K562 (cell line): ENCODE data around the gene PLA2G2C. TPM values are rescaled to one million over a fixed set of nuclear protein-coding genes. Genes with fewer than 3 reads are reported as not detected.
A peak's percentile ranks its signal among the peaks of the same experiment; 100 is the strongest.

ENCODE experiments used
- ATAC-seq: fragments of 200-7000 bp; cut with Tn5 transposase; 3 replicates; pipeline ENCODE4 v1.9.1; 2020; ENCODE audit warnings: moderate library complexity
- BruUV-seq: library from RNA; stranded (reverse); fragments of 400-500 nt; replicated peaks from 2 replicates; lab custom pipeline; 2021; lab: Mats Ljungman, UMichigan
- CTCF ChIA-PET: fragments of 300-600 bp; formaldehyde crosslinking; extraction: SDS; loops from one replicate; lab custom pipeline; 2021; ENCODE audit warnings: low intra/inter-chr PET ratio; lab: Yijun Ruan, JAX
- POLR2A ChIA-PET: fragments of 300-600, 350-650 bp; sonication (Branson Sonifier 250); formaldehyde crosslinking; extraction: SDS; loops from one replicate; lab custom pipeline; 2021; ENCODE audit warnings: antibody characterized with exemption, inconsistent platforms; lab: Yijun Ruan, JAX
- DNase-seq, 4 experiments: peaks; one replicate each; pipeline versions ENCODE4 v3.0.0 to v3.0.0-alpha.2; 2011 to 2018; ENCODE audit warnings: low spot score in 3 of 4, mixed read lengths in 3 of 4; ENCODE audit errors: extremely low read depth in 1 of 4
- FAIRE-seq: peaks from 2 replicates; lab custom pipeline; 2011; peaks lifted over from hg19 to GRCh38; lab: Jason Lieb, UNC
- H2AFZ ChIP-seq: 2 replicates; pipeline ENCODE4 v1.6.0; 2011; ENCODE audit warnings: low read depth, low read length, control low read depth, inconsistent platforms
- H3K27ac ChIP-seq: fragments of 200-600 bp; 3 replicates; pipeline ENCODE4 v1.8.0; 2011; ENCODE audit warnings: low read depth, mild to moderate bottlenecking, control low read depth, inconsistent platforms, low read length, moderate library complexity, mixed read lengths; ENCODE audit errors: extremely low read depth
- H3K27me3 ChIP-seq, 2 experiments: fragments of 300-600 bp in 1 of 2; 2 replicates in 1 of 2; 3 replicates in 1 of 2; pipeline versions ENCODE4 v1.6.0 to v1.8.0; 2011; ENCODE audit warnings: inconsistent platforms in 2 of 2, low read length in 2 of 2, mild to moderate bottlenecking in 1 of 2, mixed read lengths in 1 of 2, moderate library complexity in 1 of 2; ENCODE audit not compliant: control insufficient read depth in 2 of 2, insufficient read depth in 2 of 2
- H3K36me3 ChIP-seq: fragments of 300-600 bp; 3 replicates; pipeline ENCODE4 v1.8.0; 2011; ENCODE audit warnings: mild to moderate bottlenecking, low read length, inconsistent platforms; ENCODE audit not compliant: control insufficient read depth, insufficient read depth
- H3K4me1 ChIP-seq, 2 experiments: fragments of 200-600 bp in 1 of 2; replicated peaks in 1 of 2; 2 replicates in 1 of 2; 3 replicates in 1 of 2; pipeline versions ENCODE4 v1.5.1 to v1.8.0; 2011; ENCODE audit warnings: inconsistent platforms in 2 of 2, low read length in 2 of 2, mild to moderate bottlenecking in 1 of 2, mixed read lengths in 1 of 2, moderate library complexity in 1 of 2; ENCODE audit not compliant: control insufficient read depth in 2 of 2, insufficient read depth in 2 of 2
- H3K4me2 ChIP-seq: 2 replicates; pipeline ENCODE4 v1.6.1; 2011; ENCODE audit warnings: low read length, control low read depth, inconsistent platforms, mixed read lengths; ENCODE audit not compliant: insufficient read depth
- H3K4me3 ChIP-seq: fragments of 200-600 bp; sonication (generic), shearing (Covaris generic); 2 replicates; pipeline ENCODE4 v1.5.1; 2016; ENCODE audit warnings: control low read depth, inconsistent platforms
- H3K79me2 ChIP-seq: fragments of 200-600 bp; 3 replicates; pipeline ENCODE4 v1.8.0; 2011; ENCODE audit warnings: low read length, inconsistent platforms; ENCODE audit not compliant: control insufficient read depth, insufficient read depth
- H3K9ac ChIP-seq, 2 experiments: 2 replicates each; pipeline versions ENCODE4 v1.6.0 to v1.6.1; 2011; ENCODE audit warnings: low read depth in 2 of 2, low read length in 2 of 2, control low read depth in 1 of 2, inconsistent platforms in 1 of 2, mild to moderate bottlenecking in 1 of 2, mixed read lengths in 1 of 2; ENCODE audit not compliant: insufficient read depth in 1 of 2
- H3K9me1 ChIP-seq: one replicate; pipeline ENCODE4 v1.6.0; 2011; ENCODE audit warnings: inconsistent platforms, mild to moderate bottlenecking, low read length, moderate library complexity; ENCODE audit not compliant: control insufficient read depth, insufficient read depth
- H3K9me3 ChIP-seq: replicated peaks from 2 replicates; pipeline ENCODE4 v1.5.1; 2011; ENCODE audit warnings: low read depth, low read length, inconsistent platforms; ENCODE audit not compliant: control insufficient read depth, insufficient read depth
- H4K20me1 ChIP-seq: replicated peaks from 2 replicates; pipeline ENCODE4 v1.6.1; 2011; ENCODE audit warnings: low read length, inconsistent platforms, mixed read lengths; ENCODE audit not compliant: control insufficient read depth, insufficient read depth
- ARID1B ChIP-seq: fragments of 450-650 bp; IDR thresholded peaks from 2 replicates; pipeline ENCODE4 v1.6.1; 2016; ENCODE audit warnings: antibody characterized with exemption, mild to moderate bottlenecking, inconsistent platforms
- EP300 ChIP-seq: IDR thresholded peaks from 2 replicates; pipeline ENCODE4 v1.6.1; 2012; ENCODE audit warnings: low read length, improper control_type of control experiment
- HIVEP1 ChIP-seq: fragments of 250-450 bp; sonication (Bioruptor Pico); IDR thresholded peaks from 2 replicates; pipeline ENCODE4 v1.4.0; 2020; ENCODE audit warnings: mild to moderate bottlenecking
- KDM4B ChIP-seq, 2 experiments: fragments of 450-650 bp in 1 of 2; sonication (generic) in 1 of 2; IDR thresholded peaks; 2 replicates each; pipeline ENCODE4 v1.6.1; 2016 to 2017; ENCODE audit warnings: borderline replicate concordance in 2 of 2, antibody characterized with exemption in 1 of 2, low read depth in 1 of 2, mild to moderate bottlenecking in 1 of 2
- MAZ ChIP-seq, 2 experiments: fragments of 450-650 bp in 1 of 2; sonication (generic) in 1 of 2; formaldehyde crosslinking; IDR thresholded peaks in 1 of 2; conservative IDR thresholded peaks in 1 of 2; 2 replicates each; pipeline versions ENCODE4 v1.4.0 to v1.5.0; 2020; ENCODE audit warnings: mild to moderate bottlenecking in 1 of 2, missing genetic modification reagents in 1 of 2
- MEF2D ChIP-seq: conservative IDR thresholded peaks from 2 replicates; pipeline ENCODE4 v1.6.1; 2016; ENCODE audit warnings: low read depth, missing genetic modification characterization, missing compliant biosample characterization
- POU5F1 ChIP-seq: fragments of 150-350 bp; IDR thresholded peaks from 2 replicates; pipeline ENCODE4 v1.6.1; 2014; ENCODE audit warnings: borderline replicate concordance, low read length, low read depth, mild to moderate bottlenecking; ENCODE audit not compliant: partially characterized antibody
- SMC3 ChIP-seq: conservative IDR thresholded peaks from 2 replicates; pipeline ENCODE4 v1.6.1; 2011; ENCODE audit warnings: low read depth, low read length, improper control_type of control experiment; ENCODE audit not compliant: insufficient read depth
- SRF ChIP-seq, 2 experiments: fragments of 250-450, 450-650 bp in 1 of 2; sonication (Bioruptor Pico) in 1 of 2; sonication (generic) in 1 of 2; formaldehyde crosslinking; IDR thresholded peaks; 2 replicates each; pipeline versions ENCODE4 v1.5.0 to v1.5.1; 2020 to 2022; ENCODE audit warnings: mild to moderate bottlenecking in 1 of 2, missing genetic modification reagents in 1 of 2
- TBL1XR1 ChIP-seq, 2 experiments: IDR thresholded peaks; 2 replicates each; pipeline ENCODE4 v1.6.1; 2012; ENCODE audit warnings: improper control_type of control experiment in 2 of 2, low read length in 2 of 2, mild to moderate bottlenecking in 1 of 2
- TCF7 ChIP-seq: sonication (generic); IDR thresholded peaks from 2 replicates; pipeline ENCODE4 v1.6.1; 2016; ENCODE audit warnings: antibody characterized with exemption, borderline replicate concordance
- TEAD2 ChIP-seq: fragments of 450-650 bp; IDR thresholded peaks from 2 replicates; pipeline ENCODE4 v1.6.1; 2016; ENCODE audit warnings: missing genetic modification characterization, control low read depth, missing compliant biosample characterization
- ZEB2 ChIP-seq: fragments of 450-650 bp; IDR thresholded peaks from 2 replicates; pipeline ENCODE4 v1.6.1; 2016
- ZNF232 ChIP-seq: sonication (generic); formaldehyde crosslinking; IDR thresholded peaks from 2 replicates; pipeline ENCODE4 v1.8.0; 2022; ENCODE audit warnings: mild to moderate bottlenecking, missing genetic modification reagents
- ZNF507 ChIP-seq: conservative IDR thresholded peaks from 2 replicates; pipeline ENCODE4 v1.6.1; 2017; ENCODE audit warnings: missing genetic modification characterization, missing compliant biosample characterization
- WGBS: fragments of 100-300 bp; shearing (Covaris generic); methylation state at CpG from one replicate; pipeline ENCODE4 v1.1.6; 2016; ENCODE audit warnings: low coverage, mixed read lengths; ENCODE audit not compliant: insufficient coverage; ENCODE audit errors: missing lambda C conversion rate; 5-methylcytosine and 5-hydroxymethylcytosine counted together
- in situ Hi-C: fragments of 300-500 bp; cut with MboI; formaldehyde crosslinking; loops from 4 replicates; pipeline ENCODE4 v1.15.0; 2018; ENCODE audit warnings: inconsistent platforms, mixed read lengths
- intact Hi-C: fragments of 100-400 bp; cut with micrococcal nuclease; formaldehyde crosslinking; loops from 2 replicates; pipeline ENCODE4 v1.14.2; 2022
- polyA plus RNA-seq, 8 experiments: library from polyadenylated mRNA; depleted of rRNA in 4 of 8; stranded (reverse) in 5 of 8; unstranded in 3 of 8; fragments of >200 nt; fragmentation: Nextera tagmentation in 2 of 8; fragmentation: Illumina TruSeq in 1 of 8; extraction: Ambion mirVana in 2 of 8; extraction: Trizol in 1 of 8; gene quantifications; 2 replicates each; pipeline versions ENCODE4 v1.2.1 to v1.2.3, GENCODE V29; 2011 to 2014; ENCODE audit warnings: inconsistent platforms in 1 of 8, missing spikeins in 1 of 8
- total RNA-seq, 7 experiments: library from RNA; depleted of rRNA in 6 of 7; stranded (reverse); fragments of >200 nt in 6 of 7; fragmentation: Illumina TruSeq in 2 of 7; extraction: Trizol in 2 of 7; gene quantifications; 2 replicates each; pipeline versions ENCODE4 v1.2.1 to v1.2.3, GENCODE V29; 2011 to 2021; ENCODE audit warnings: low replicate concordance in 1 of 7
- TF ChIP-seq, protein P1 (sequence below): fragments of 200-800 bp; sonication (Bioruptor generic); IDR thresholded peaks from 2 replicates; pipeline ENCODE4 v1.6.1; 2016; ENCODE audit warnings: missing genetic modification characterization, missing compliant biosample characterization

PLA2G2C gene
- total and polyA plus RNA-seq, 9 of the 15 experiments (the other 6 are each of a cell fraction or from before 2014, with no cell fraction given): 0.14 to 0.49 (median 0.21) TPM

DNA sequence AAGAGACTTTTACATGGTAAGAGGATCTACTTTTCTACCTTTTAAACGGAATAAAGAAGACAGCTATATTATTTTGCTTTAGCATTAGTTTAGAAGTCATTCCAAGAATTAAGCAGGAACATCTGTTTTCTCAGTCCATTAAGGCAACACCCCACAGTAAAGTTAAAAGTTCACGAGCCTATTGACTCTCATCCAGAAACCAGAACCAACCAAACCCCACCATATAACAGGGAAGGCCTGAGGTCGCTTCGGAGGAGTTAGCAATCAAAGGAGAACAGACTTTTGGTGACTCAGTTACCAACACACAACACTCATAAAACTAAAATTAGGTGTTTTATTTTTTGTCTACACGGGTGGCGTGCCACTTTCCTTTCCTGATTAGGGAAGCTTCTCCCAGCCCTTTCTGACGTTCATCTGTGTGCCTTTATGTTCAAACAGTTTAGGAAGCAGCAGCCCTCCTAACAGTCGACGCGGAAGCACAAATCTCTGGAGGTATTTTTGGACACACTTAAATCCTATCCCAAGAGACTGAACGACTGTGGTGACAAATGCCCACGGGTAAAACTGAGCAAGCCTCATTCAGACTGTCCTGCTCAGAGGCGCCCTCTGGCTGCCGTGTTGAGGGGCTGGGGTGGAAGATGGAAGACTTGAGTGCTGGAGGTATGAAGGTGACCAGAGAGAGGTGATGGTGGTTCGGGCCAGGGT is 8.6 kb upstream of the PLA2G2C start:
- BruUV-seq: no TSS peak
- Histone ChIP-seq H3K79me2 (peaks cover 10% of the 10 kb centered on the region; the same call in 2 of the 3 replicates), H3K9me1 (no peaks in the 10 kb centered on the region), H3K9me3 (no peaks in the 10 kb centered on the region), H3K9ac (peak overlapping the region in 1 of 2 experiments; percentile 3; a peak in 1 of 4 replicates), H3K4me2 (peak overlapping the region; percentile 23; the same call in 1 of the 2 replicates), H3K27ac (no peak overlapping the region), H3K4me3 (no peak overlapping the region), H2AFZ (peak overlapping the region; percentile 74), H4K20me1 (no peaks in the 10 kb centered on the region), H3K27me3 (no peaks in the 10 kb centered on the region), H3K4me1 (peaks cover 31 to 59% of the 10 kb centered on the region in 2 experiments), H3K36me3 (peaks cover 28% of the 10 kb centered on the region; the same call in 2 of the 3 replicates)
- intact Hi-C loops: loop anchor here (1.0 to 5.0 kb wide), 2 partner anchors 9 to 33 kb away; partner anchors contain the start of genes PLA2G2C and UBXN10
- whole genome bisulfite sequencing: 15% methylated on average over 15 of the region's 15 CpGs
- in situ Hi-C loops: no loop called here
- ChIA-PET POLR2A (interaction anchor here (0.9 to 1.7 kb wide), 5 partner anchors 14 to 33 kb away, joined by 3 to 4 read pairs (median 4); no protein-coding TSS in a partner anchor), CTCF (interaction anchor here (0.7 to 1.4 kb wide), 4 partner anchors 94 to 277 kb away, joined by 3 to 4 read pairs (median 3); no protein-coding TSS in a partner anchor)
- peak; percentile 83 for ATAC-seq
- peak; percentile 78 to 90 (median 78) for DNase-seq
- peak; percentile 92 for FAIRE-seq
- TF ChIP-seq ZEB2 (no peak; the same call in 1 of the 2 replicates), TCF7 (no peak), ZNF507 (no peak), MAZ (CRISPR knock-in tag; conservative IDR thresholded peaks at IDR 0.05 in 1 of 2, IDR thresholded peaks at IDR 0.05 in 1 of 2) (peak in 1 of 2 experiments; percentile 42; a peak in 1 of 4 replicates), MEF2D (tag) (0 out of 2 replicates have a peak, but pooled peaks have one; percentile 54), ARID1B (no peak), SRF (CRISPR knock-in tag; IDR thresholded peaks at IDR 0.05) (0 out of 4 replicates have a peak, but pooled peaks of 1 of the 2 experiments have one; percentile 5), ZNF232 (CRISPR knock-in tag) (0 out of 2 replicates have a peak, but pooled peaks have one; percentile 16), KDM4B (IDR thresholded peaks at IDR 0.05; ENCODE audit: borderline replicate concordance in 2 of 2, low read depth in 1 of 2) (no peak), TBL1XR1 (IDR thresholded peaks at IDR 0.05; ENCODE audit: low read length in 2 of 2) (no peak; a peak in 1 of 4 replicates), TEAD2 (tag) (no peak), POU5F1 (no peak), HIVEP1 (CRISPR knock-in tag) (no peak), SMC3 (peak; percentile 87), EP300 (0 out of 2 replicates have a peak, but pooled peaks have one; percentile 21)
- TF ChIP-seq, protein P1, sequence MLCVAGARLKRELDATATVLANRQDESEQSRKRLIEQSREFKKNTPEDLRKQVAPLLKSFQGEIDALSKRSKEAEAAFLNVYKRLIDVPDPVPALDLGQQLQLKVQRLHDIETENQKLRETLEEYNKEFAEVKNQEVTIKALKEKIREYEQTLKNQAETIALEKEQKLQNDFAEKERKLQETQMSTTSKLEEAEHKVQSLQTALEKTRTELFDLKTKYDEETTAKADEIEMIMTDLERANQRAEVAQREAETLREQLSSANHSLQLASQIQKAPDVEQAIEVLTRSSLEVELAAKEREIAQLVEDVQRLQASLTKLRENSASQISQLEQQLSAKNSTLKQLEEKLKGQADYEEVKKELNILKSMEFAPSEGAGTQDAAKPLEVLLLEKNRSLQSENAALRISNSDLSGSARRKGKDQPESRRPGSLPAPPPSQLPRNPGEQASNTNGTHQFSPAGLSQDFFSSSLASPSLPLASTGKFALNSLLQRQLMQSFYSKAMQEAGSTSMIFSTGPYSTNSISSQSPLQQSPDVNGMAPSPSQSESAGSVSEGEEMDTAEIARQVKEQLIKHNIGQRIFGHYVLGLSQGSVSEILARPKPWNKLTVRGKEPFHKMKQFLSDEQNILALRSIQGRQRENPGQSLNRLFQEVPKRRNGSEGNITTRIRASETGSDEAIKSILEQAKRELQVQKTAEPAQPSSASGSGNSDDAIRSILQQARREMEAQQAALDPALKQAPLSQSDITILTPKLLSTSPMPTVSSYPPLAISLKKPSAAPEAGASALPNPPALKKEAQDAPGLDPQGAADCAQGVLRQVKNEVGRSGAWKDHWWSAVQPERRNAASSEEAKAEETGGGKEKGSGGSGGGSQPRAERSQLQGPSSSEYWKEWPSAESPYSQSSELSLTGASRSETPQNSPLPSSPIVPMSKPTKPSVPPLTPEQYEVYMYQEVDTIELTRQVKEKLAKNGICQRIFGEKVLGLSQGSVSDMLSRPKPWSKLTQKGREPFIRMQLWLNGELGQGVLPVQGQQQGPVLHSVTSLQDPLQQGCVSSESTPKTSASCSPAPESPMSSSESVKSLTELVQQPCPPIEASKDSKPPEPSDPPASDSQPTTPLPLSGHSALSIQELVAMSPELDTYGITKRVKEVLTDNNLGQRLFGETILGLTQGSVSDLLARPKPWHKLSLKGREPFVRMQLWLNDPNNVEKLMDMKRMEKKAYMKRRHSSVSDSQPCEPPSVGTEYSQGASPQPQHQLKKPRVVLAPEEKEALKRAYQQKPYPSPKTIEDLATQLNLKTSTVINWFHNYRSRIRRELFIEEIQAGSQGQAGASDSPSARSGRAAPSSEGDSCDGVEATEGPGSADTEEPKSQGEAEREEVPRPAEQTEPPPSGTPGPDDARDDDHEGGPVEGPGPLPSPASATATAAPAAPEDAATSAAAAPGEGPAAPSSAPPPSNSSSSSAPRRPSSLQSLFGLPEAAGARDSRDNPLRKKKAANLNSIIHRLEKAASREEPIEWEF (CRISPR knock-in tag): no peak
